GM13977 (cell line): ENCODE results near the gene ANKH.

Source experiments
- DNase-seq: peaks from one replicate; pipeline ENCODE4 v3.0.0; 2012; ENCODE audit warnings: low spot score
- in situ Hi-C: fragments of 300-500 bp; cut with MboI; formaldehyde crosslinking; loops from one replicate; pipeline ENCODE4 v1.12.0; 2022; ENCODE audit warnings: low sequenced_read_pairs, low pct_unique_long_range_greater_than_20kb, mixed read lengths, inconsistent platforms; ENCODE audit not compliant: unreplicated experiment
- TF ChIP-seq, protein P1 (sequence below): IDR thresholded peaks from 2 replicates; pipeline ENCODE4 v1.5.1; 2012; ENCODE audit warnings: mild to moderate bottlenecking, control low read depth; ENCODE audit not compliant: insufficient read depth; ENCODE audit errors: extremely low read depth, missing control alignments

The ANKH gene

DNA sequence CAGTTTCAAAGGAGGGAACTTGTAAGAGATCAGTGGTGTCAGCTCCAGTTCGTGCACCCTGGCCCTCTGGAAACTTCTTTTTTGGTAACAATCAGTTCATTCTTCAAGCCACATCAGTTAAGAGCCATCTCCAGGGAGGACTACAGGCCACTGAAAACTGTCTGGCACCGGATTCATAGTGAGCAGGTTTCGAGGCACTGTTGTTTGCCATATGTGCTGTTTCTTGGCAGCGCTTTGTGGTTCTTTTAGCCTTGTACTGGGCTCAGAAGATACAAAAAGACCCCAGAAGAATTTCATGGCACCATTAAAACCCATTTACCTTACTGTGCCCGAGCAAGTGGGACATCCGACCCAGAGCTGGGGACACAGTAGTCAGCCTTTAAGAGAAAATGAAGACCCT is 138.6 kb downstream of the ANKH start:
- TF ChIP-seq, protein P1, sequence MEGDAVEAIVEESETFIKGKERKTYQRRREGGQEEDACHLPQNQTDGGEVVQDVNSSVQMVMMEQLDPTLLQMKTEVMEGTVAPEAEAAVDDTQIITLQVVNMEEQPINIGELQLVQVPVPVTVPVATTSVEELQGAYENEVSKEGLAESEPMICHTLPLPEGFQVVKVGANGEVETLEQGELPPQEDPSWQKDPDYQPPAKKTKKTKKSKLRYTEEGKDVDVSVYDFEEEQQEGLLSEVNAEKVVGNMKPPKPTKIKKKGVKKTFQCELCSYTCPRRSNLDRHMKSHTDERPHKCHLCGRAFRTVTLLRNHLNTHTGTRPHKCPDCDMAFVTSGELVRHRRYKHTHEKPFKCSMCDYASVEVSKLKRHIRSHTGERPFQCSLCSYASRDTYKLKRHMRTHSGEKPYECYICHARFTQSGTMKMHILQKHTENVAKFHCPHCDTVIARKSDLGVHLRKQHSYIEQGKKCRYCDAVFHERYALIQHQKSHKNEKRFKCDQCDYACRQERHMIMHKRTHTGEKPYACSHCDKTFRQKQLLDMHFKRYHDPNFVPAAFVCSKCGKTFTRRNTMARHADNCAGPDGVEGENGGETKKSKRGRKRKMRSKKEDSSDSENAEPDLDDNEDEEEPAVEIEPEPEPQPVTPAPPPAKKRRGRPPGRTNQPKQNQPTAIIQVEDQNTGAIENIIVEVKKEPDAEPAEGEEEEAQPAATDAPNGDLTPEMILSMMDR = no peak
- DNase-seq = no peak
- in situ Hi-C loops = no loop called here

DNA sequence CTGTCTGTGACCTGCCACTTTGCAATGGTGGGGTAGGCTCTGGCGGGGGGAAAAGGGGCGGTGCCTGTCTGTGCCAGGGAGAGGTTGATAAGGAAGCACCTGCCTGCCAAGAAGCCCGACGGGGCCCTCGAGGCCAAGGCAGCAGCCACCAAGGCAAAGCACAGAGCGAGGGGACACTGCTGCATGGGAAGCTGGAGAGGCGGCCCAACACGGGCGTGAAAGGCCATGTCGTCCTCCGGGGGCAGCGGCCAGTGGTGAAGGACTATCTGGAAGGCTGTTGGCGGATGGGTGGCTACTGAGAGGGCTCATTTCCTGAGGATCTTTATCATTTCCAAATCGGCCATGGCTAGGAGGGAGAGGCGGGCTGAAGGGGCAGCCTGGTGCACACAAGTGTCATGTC is 140.7 kb downstream of the ANKH start:
- DNase-seq = no peak
- TF ChIP-seq, protein P1 = no peak
- in situ Hi-C loops = no loop called here

DNA sequence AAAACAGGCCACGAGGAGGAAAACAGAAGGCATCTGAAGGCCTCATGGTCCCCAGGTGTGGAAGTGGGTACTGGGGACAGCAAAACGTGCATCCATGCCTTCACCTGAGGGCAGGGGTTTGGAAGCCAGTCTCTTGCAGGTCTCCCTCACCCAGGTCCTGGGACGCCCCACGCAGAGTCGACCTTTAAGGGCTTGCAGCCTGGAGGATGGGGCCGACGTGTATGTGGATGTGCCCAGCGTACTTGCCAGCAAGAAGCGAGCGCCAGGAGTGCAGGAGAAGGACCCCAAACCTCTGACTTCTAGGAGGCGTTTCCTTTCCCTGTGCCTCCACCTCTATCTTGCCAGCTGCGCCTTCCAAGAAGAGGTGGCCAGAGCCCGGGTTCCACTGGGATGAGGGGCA is 141.1 kb downstream of the ANKH start:
- no peak for DNase-seq
- in situ Hi-C loops = no loop called here
- TF ChIP-seq, protein P1 = no peak

DNA sequence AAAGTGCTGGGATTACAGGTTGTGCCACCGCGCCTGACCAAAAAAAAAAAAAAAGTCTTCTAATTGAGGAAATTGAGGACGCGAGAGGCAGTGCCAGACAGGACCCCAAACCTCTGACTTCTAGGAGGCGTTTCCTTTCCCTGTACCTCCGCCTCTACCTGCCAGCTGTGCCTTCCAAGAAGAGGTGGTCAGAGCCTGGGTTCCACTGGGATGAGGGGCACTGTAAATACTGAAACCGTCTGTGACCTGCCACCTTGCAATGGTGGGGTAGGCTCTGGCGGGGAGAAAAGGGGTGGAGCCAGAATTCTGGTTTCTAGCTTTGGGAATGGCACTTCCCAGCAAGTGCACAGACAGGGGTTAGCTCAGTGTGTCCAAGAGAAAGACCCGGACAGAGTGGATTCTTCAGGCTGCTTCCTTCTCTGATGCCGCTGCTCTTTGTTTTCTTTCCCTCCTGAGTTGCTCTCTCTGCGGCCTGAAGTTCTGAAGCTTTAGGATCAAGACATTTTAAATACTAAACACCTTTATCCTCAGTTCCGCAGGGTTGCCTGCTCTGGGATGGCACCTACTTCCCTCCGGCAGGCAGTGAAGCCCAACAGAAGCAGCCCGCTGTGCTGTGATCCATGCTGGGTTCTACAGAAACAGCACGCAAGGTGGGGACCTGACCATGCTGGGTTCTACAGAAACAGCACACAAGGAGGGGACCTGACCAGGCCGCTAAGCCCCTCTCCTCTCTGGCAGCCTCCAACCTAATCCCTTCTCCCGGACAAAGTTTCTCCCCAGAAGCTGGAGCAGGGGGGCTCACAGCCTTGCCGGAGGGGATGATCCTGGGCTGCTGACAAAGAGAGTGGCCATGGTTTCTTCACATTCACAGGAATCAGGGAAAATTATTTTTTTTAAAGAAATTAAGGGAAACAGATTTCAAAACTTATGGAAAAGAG is 141.9 kb downstream of the ANKH start:
- TF ChIP-seq, protein P1 = no peak
- no peak for DNase-seq
- in situ Hi-C loops = loop anchor here (10.0 kb wide), 1 partner anchor 275 kb away; no protein-coding TSS in a partner anchor

DNA sequence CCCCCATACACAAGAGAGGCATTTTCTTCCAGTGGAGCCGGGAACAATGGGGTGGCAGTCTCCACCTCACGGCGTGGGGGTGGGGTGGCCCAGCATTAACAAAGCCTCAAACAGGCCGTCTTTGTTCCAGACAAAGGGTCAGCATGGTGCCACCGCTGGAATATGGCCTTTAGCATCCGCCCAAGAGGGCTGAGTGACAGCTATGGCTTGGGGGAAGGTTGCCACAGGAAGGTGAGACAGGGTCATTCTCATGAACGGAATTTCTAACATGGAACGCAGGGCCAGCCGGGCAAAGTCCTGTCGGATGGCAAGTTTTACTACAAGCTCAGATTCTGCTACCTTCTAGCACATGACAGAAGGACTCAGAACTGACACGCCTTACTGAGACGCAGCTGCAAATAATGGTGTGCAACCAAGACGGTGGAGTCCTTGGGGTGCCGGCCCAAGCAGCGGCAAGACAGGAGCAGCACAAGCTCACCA is 143.1 kb downstream of the ANKH start:
- TF ChIP-seq, protein P1 = no peak
- DNase-seq = no peak
- in situ Hi-C loops = loop anchor here (10.0 kb wide), 1 partner anchor 276 kb away; no protein-coding TSS in a partner anchor

DNA sequence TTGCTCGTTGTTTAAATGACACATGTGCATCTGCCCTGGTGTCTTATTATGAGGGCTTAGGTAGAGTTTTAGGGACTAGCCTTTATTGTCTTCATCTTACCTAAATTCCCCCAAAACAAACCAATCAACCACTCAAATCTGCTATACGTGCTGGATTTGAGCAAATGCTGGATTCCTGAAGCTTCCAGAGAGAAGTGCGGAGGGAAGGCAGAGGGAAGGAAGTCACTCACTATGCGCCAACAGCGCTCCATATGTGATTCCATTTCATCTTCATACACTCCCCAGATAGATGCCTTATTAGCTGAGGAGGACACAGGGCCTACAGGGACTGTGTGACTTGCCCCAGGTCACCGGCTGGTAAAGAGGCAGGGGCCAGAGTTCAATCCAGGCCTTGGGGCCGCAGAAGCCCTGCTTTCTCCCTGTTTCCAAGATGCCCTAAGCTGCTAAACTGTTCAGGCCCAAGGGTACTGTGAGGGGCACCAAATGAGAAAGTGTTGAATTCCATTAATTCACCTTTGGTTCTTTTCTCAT is 143.6 kb downstream of the ANKH start:
- in situ Hi-C loops = loop anchor here (10.0 kb wide), 1 partner anchor 277 kb away; no protein-coding TSS in a partner anchor
- TF ChIP-seq, protein P1 = no peak
- no peak for DNase-seq
